HEK293 (cell line): ENCODE measurements around the gene GSTT4.

Experiments
- GLI4 ChIP-seq: fragments of 450-650 bp; formaldehyde crosslinking; IDR thresholded peaks from 2 replicates; pipeline ENCODE4 v1.5.1; 2016; ENCODE audit warnings: missing biosample characterization, missing genetic modification characterization
- MZF1 ChIP-seq: fragments of 450-650 bp; formaldehyde crosslinking; IDR thresholded peaks from 2 replicates; pipeline ENCODE4 v1.5.1; 2017; ENCODE audit warnings: missing biosample characterization, missing genetic modification characterization, borderline replicate concordance
- PRDM4 ChIP-seq: fragments of 450-650 bp; formaldehyde crosslinking; IDR thresholded peaks from 2 replicates; pipeline ENCODE4 v1.5.1; 2017; ENCODE audit warnings: missing biosample characterization, missing genetic modification characterization
- RBAK ChIP-seq: fragments of 450-650 bp; formaldehyde crosslinking; IDR thresholded peaks from 2 replicates; pipeline ENCODE4 v1.5.1; 2016; ENCODE audit warnings: missing biosample characterization, missing genetic modification characterization
- WT1 ChIP-seq: fragments of 450-650 bp; formaldehyde crosslinking; IDR thresholded peaks from 2 replicates; pipeline ENCODE4 v1.5.1; 2016; ENCODE audit warnings: missing biosample characterization, missing genetic modification characterization
- ZBTB1 ChIP-seq: fragments of 450-650 bp; formaldehyde crosslinking; IDR thresholded peaks from 2 replicates; pipeline ENCODE4 v1.5.1; 2016; ENCODE audit warnings: missing biosample characterization, missing genetic modification characterization
- ZBTB48 ChIP-seq: fragments of 450-650 bp; formaldehyde crosslinking; IDR thresholded peaks from 2 replicates; pipeline ENCODE4 v1.5.1; 2016; ENCODE audit warnings: missing biosample characterization, missing genetic modification characterization
- ZBTB7A ChIP-seq: fragments of 450-650 bp; formaldehyde crosslinking; IDR thresholded peaks from 2 replicates; pipeline ENCODE4 v1.5.1; 2016; ENCODE audit warnings: low read depth, missing biosample characterization, missing genetic modification characterization
- ZEB2 ChIP-seq: fragments of 450-650 bp; formaldehyde crosslinking; IDR thresholded peaks from 2 replicates; pipeline ENCODE4 v1.5.1; 2016; ENCODE audit warnings: missing biosample characterization, missing genetic modification characterization
- ZNF121 ChIP-seq: fragments of 450-650 bp; formaldehyde crosslinking; IDR thresholded peaks from 2 replicates; pipeline ENCODE4 v1.5.1; 2016; ENCODE audit warnings: missing biosample characterization, missing genetic modification characterization
- ZNF133 ChIP-seq: fragments of 450-650 bp; formaldehyde crosslinking; IDR thresholded peaks from 2 replicates; pipeline ENCODE4 v1.5.1; 2016; ENCODE audit warnings: missing biosample characterization, missing genetic modification characterization
- ZNF169 ChIP-seq: fragments of 450-650 bp; formaldehyde crosslinking; IDR thresholded peaks from 2 replicates; pipeline ENCODE4 v1.5.1; 2016; ENCODE audit warnings: missing biosample characterization, missing genetic modification characterization
- ZNF175 ChIP-seq: fragments of 450-650 bp; formaldehyde crosslinking; IDR thresholded peaks from 2 replicates; pipeline ENCODE4 v1.5.1; 2016; ENCODE audit warnings: missing biosample characterization, missing genetic modification characterization
- ZNF2 ChIP-seq: fragments of 450-650 bp; formaldehyde crosslinking; IDR thresholded peaks from 2 replicates; pipeline ENCODE4 v1.5.1; 2016; ENCODE audit warnings: missing biosample characterization, missing genetic modification characterization
- ZNF23 ChIP-seq: fragments of 450-650 bp; formaldehyde crosslinking; IDR thresholded peaks from 2 replicates; pipeline ENCODE4 v1.5.1; 2016; ENCODE audit warnings: missing biosample characterization, missing genetic modification characterization, borderline replicate concordance
- ZNF239 ChIP-seq: fragments of 450-650 bp; formaldehyde crosslinking; IDR thresholded peaks from 2 replicates; pipeline ENCODE4 v1.5.1; 2016; ENCODE audit warnings: missing biosample characterization, missing genetic modification characterization
- ZNF311 ChIP-seq: fragments of 450-650 bp; formaldehyde crosslinking; IDR thresholded peaks from 2 replicates; pipeline ENCODE4 v1.5.1; 2017; ENCODE audit warnings: missing biosample characterization, missing genetic modification characterization, borderline replicate concordance
- ZNF362 ChIP-seq: fragments of 450-650 bp; formaldehyde crosslinking; IDR thresholded peaks from 2 replicates; pipeline ENCODE4 v1.5.1; 2016; ENCODE audit warnings: missing biosample characterization, missing genetic modification characterization
- ZNF600 ChIP-seq: fragments of 450-650 bp; formaldehyde crosslinking; IDR thresholded peaks from 2 replicates; pipeline ENCODE4 v1.5.1; 2016; ENCODE audit warnings: missing biosample characterization, missing genetic modification characterization
- ZNF701 ChIP-seq: fragments of 450-650 bp; formaldehyde crosslinking; IDR thresholded peaks from 2 replicates; pipeline ENCODE4 v1.5.1; 2016; ENCODE audit warnings: missing biosample characterization, missing genetic modification characterization
- ZNF76 ChIP-seq: fragments of 450-650 bp; formaldehyde crosslinking; IDR thresholded peaks from 2 replicates; pipeline ENCODE4; 2016; ENCODE audit warnings: low read depth, missing biosample characterization, missing genetic modification characterization, borderline replicate concordance
- ZNF777 ChIP-seq: fragments of 450-650 bp; formaldehyde crosslinking; IDR thresholded peaks from 2 replicates; pipeline ENCODE4 v1.5.1; 2017; ENCODE audit warnings: missing biosample characterization, missing genetic modification characterization, borderline replicate concordance
- ZNF792 ChIP-seq: fragments of 450-650 bp; formaldehyde crosslinking; IDR thresholded peaks from 2 replicates; pipeline ENCODE4 v1.5.1; 2016; ENCODE audit warnings: missing biosample characterization, missing genetic modification characterization
- ZNF837 ChIP-seq: fragments of 450-650 bp; formaldehyde crosslinking; IDR thresholded peaks from 2 replicates; pipeline ENCODE4 v1.5.1; 2016; ENCODE audit warnings: missing biosample characterization, missing genetic modification characterization
- ZSCAN18 ChIP-seq: fragments of 450-650 bp; formaldehyde crosslinking; IDR thresholded peaks from 2 replicates; pipeline ENCODE4 v1.5.1; 2016; ENCODE audit warnings: missing biosample characterization, missing genetic modification characterization
- TF ChIP-seq, protein P1 (sequence below): fragments of 450-650 bp; formaldehyde crosslinking; IDR thresholded peaks from 2 replicates; pipeline ENCODE4 v1.5.1; 2016; ENCODE audit warnings: missing biosample characterization, missing genetic modification characterization, borderline replicate concordance
- TF ChIP-seq, protein P2 (sequence below): IDR thresholded peaks from 2 replicates; pipeline ENCODE4 v1.6.1; 2011; ENCODE audit warnings: mild to moderate bottlenecking, low read depth, low read length, borderline replicate concordance
- TF ChIP-seq, protein P3 (sequence below): fragments of 450-650 bp; formaldehyde crosslinking; IDR thresholded peaks from 2 replicates; pipeline ENCODE4 v1.5.1; 2017; ENCODE audit warnings: missing biosample characterization, missing genetic modification characterization

Gene GSTT4

DNA sequence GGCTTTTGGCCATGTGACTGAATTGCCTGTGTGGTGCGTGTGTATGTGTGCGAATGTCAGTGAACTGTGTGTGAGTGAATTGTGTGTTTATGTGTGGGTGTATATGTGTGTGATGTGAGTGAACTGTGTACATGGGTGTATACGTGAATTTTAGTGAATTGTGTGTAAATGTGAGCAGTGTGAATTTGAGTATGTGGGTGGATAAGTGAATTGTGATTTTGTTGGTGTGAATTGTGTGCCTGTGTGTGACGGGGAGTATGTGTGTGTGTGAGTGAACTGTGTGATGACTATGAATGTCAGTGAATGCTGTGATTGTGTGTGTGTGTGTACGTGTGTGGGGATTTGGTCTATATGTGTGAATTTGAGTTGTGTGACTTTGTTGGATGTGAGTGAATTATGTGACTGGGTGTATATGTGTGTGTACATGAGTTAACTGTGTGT, 35.0 kb downstream of the GSTT4 start (continued):
- no peak for TF ChIP-seq ZNF837 (tag by site-specific recombination)
- TF ChIP-seq ZNF133 (tag by site-specific recombination) = no peak
- no peak for TF ChIP-seq ZNF239 (tag by site-specific recombination)
- no peak for TF ChIP-seq ZNF777
- TF ChIP-seq ZNF2 (tag by site-specific recombination) = peak; percentile 52; the same call in 1 of the 2 replicates
- no peak for TF ChIP-seq MZF1 (tag by site-specific recombination)
- TF ChIP-seq ZBTB48 (tag by site-specific recombination) = 0 out of 2 replicates have a peak, but pooled peaks have one; percentile 5
- TF ChIP-seq ZNF792 (tag by site-specific recombination) = no peak
- TF ChIP-seq ZNF76 (tag by site-specific recombination) = no peak
- no peak for TF ChIP-seq ZEB2 (tag by site-specific recombination)
- no peak for TF ChIP-seq ZSCAN18
- TF ChIP-seq ZNF362 (tag by site-specific recombination) = no peak
- no peak for TF ChIP-seq ZBTB1 (tag by site-specific recombination)
- no peak for TF ChIP-seq RBAK (tag by site-specific recombination)
- TF ChIP-seq GLI4 (tag by site-specific recombination) = no peak
- TF ChIP-seq, protein P1, sequence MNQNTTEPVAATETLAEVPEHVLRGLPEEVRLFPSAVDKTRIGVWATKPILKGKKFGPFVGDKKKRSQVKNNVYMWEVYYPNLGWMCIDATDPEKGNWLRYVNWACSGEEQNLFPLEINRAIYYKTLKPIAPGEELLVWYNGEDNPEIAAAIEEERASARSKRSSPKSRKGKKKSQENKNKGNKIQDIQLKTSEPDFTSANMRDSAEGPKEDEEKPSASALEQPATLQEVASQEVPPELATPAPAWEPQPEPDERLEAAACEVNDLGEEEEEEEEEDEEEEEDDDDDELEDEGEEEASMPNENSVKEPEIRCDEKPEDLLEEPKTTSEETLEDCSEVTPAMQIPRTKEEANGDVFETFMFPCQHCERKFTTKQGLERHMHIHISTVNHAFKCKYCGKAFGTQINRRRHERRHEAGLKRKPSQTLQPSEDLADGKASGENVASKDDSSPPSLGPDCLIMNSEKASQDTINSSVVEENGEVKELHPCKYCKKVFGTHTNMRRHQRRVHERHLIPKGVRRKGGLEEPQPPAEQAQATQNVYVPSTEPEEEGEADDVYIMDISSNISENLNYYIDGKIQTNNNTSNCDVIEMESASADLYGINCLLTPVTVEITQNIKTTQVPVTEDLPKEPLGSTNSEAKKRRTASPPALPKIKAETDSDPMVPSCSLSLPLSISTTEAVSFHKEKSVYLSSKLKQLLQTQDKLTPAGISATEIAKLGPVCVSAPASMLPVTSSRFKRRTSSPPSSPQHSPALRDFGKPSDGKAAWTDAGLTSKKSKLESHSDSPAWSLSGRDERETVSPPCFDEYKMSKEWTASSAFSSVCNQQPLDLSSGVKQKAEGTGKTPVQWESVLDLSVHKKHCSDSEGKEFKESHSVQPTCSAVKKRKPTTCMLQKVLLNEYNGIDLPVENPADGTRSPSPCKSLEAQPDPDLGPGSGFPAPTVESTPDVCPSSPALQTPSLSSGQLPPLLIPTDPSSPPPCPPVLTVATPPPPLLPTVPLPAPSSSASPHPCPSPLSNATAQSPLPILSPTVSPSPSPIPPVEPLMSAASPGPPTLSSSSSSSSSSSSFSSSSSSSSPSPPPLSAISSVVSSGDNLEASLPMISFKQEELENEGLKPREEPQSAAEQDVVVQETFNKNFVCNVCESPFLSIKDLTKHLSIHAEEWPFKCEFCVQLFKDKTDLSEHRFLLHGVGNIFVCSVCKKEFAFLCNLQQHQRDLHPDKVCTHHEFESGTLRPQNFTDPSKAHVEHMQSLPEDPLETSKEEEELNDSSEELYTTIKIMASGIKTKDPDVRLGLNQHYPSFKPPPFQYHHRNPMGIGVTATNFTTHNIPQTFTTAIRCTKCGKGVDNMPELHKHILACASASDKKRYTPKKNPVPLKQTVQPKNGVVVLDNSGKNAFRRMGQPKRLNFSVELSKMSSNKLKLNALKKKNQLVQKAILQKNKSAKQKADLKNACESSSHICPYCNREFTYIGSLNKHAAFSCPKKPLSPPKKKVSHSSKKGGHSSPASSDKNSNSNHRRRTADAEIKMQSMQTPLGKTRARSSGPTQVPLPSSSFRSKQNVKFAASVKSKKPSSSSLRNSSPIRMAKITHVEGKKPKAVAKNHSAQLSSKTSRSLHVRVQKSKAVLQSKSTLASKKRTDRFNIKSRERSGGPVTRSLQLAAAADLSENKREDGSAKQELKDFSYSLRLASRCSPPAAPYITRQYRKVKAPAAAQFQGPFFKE (tag by site-specific recombination) = no peak
- no peak for TF ChIP-seq ZNF175 (tag by site-specific recombination)
- TF ChIP-seq ZNF169 (tag by site-specific recombination) = no peak
- no peak; the same call in 1 of the 2 replicates for TF ChIP-seq ZBTB7A (tag by site-specific recombination)
- no peak for TF ChIP-seq PRDM4
- TF ChIP-seq ZNF311 = 0 out of 2 replicates have a peak, but pooled peaks have one; percentile 16
- no peak for TF ChIP-seq ZNF121 (tag by site-specific recombination)
- no peak for TF ChIP-seq ZNF600 (tag by site-specific recombination)
- TF ChIP-seq ZNF23 (tag by site-specific recombination) = no peak
- TF ChIP-seq WT1 (tag by site-specific recombination) = no peak
- TF ChIP-seq, protein P2, sequence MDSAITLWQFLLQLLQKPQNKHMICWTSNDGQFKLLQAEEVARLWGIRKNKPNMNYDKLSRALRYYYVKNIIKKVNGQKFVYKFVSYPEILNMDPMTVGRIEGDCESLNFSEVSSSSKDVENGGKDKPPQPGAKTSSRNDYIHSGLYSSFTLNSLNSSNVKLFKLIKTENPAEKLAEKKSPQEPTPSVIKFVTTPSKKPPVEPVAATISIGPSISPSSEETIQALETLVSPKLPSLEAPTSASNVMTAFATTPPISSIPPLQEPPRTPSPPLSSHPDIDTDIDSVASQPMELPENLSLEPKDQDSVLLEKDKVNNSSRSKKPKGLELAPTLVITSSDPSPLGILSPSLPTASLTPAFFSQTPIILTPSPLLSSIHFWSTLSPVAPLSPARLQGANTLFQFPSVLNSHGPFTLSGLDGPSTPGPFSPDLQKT = no peak
- TF ChIP-seq, protein P3, sequence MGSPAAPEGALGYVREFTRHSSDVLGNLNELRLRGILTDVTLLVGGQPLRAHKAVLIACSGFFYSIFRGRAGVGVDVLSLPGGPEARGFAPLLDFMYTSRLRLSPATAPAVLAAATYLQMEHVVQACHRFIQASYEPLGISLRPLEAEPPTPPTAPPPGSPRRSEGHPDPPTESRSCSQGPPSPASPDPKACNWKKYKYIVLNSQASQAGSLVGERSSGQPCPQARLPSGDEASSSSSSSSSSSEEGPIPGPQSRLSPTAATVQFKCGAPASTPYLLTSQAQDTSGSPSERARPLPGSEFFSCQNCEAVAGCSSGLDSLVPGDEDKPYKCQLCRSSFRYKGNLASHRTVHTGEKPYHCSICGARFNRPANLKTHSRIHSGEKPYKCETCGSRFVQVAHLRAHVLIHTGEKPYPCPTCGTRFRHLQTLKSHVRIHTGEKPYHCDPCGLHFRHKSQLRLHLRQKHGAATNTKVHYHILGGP (tag by site-specific recombination) = peak; percentile 60; the same call in 1 of the 2 replicates
- TF ChIP-seq ZNF701 = no peak
